Chondrocyte (in vitro differentiated cells): ENCODE data around the gene RHOG. TPM values are rescaled to one million over a fixed set of nuclear protein-coding genes. Genes with fewer than 3 reads are reported as not detected.

Experiments
- DNase-seq: peaks from one replicate; pipeline ENCODE4 v3.0.0; 2021; ENCODE audit warnings: mixed read lengths, low spot score
- H3K27ac Mint-ChIP-seq: one replicate; pipeline ENCODE4 v1.8.0; 2021; ENCODE audit warnings: mild to moderate bottlenecking, moderate library complexity, mixed read lengths; ENCODE audit not compliant: unreplicated experiment
- H3K27me3 Mint-ChIP-seq: 2 replicates; pipeline ENCODE4 v1.8.0; 2021; ENCODE audit warnings: low read depth, mixed read lengths
- H3K36me3 Mint-ChIP-seq: 2 replicates; pipeline ENCODE4 v1.8.0; 2021; ENCODE audit warnings: low read depth, mixed read lengths
- H3K4me1 Mint-ChIP-seq: 2 replicates; pipeline ENCODE4 v1.8.0; 2021; ENCODE audit warnings: low read depth, mild to moderate bottlenecking, mixed read lengths
- H3K4me3 Mint-ChIP-seq: one replicate; pipeline ENCODE4 v1.8.0; 2021; ENCODE audit warnings: mild to moderate bottlenecking, moderate library complexity, mixed read lengths; ENCODE audit not compliant: unreplicated experiment
- H3K9me3 Mint-ChIP-seq: 2 replicates; pipeline ENCODE4 v1.8.0; 2021; ENCODE audit warnings: low read depth, mixed read lengths
- CTCF ChIP-seq: fragments of 200-600 bp; sonication (generic); IDR thresholded peaks from 2 replicates; pipeline ENCODE4 v1.5.0; 2021; ENCODE audit warnings: antibody characterized with exemption, mild to moderate bottlenecking, moderate library complexity
- total RNA-seq: library from RNA; stranded (reverse); gene quantifications from 3 replicates; pipeline ENCODE4 v1.2.1, GENCODE V29; 2021

The RHOG gene
- total RNA-seq, 1 donor from 2014 or later, result 38.9 TPM

GRCh38 chr11:3808861-3809623 lies 31.7 kb downstream of the RHOG start:
- Mint-ChIP-seq H3K27me3 (no peaks in the 10 kb centered on the region), H3K9me3 (no peaks in the 10 kb centered on the region), H3K4me3 (peak overlapping the region; percentile 96), H3K36me3 (no peaks in the 10 kb centered on the region), H3K4me1 (peaks cover 16% of the 10 kb centered on the region), H3K27ac (no peak overlapping the region)
- TF ChIP-seq CTCF, result peak; percentile 64
- no peak for DNase-seq

- Mint-ChIP-seq H3K27ac (peak within 1 kb of the TSS; percentile 75), H3K4me1 (peaks cover 18% of the 10 kb centered on the region), H3K27me3 (no peaks in the 10 kb centered on the region), H3K4me3 (peak within 1 kb of the TSS; percentile 96), H3K9me3 (no peaks in the 10 kb centered on the region), H3K36me3 (no peaks in the 10 kb centered on the region)
- peak; percentile 82 for TF ChIP-seq CTCF
- no peak for DNase-seq
Measured at GRCh38 chr11:3807909-3808860, 32.6 kb downstream of the RHOG start, which contains the start of gene PGAP2. Gene PGAP2 (plus strand): TSS chr11:3808560. CDS start chr11:3811260, 2,700 bp downstream.

- Mint-ChIP-seq H3K4me3 (no peak overlapping the region), H3K36me3 (no peaks in the 10 kb centered on the region), H3K27me3 (no peaks in the 10 kb centered on the region), H3K27ac (no peak overlapping the region), H3K9me3 (no peaks in the 10 kb centered on the region), H3K4me1 (peaks cover 20% of the 10 kb centered on the region)
- no peak for TF ChIP-seq CTCF
- DNase-seq, result no peak
Measured at GRCh38 chr11:3803726-3804495, 36.8 kb downstream of the RHOG start.

- Mint-ChIP-seq H3K4me3 (no peak overlapping the region), H3K27me3 (no peaks in the 10 kb centered on the region), H3K9me3 (no peaks in the 10 kb centered on the region), H3K36me3 (no peaks in the 10 kb centered on the region), H3K4me1 (peaks cover 16% of the 10 kb centered on the region), H3K27ac (peak overlapping the region; percentile 53)
- no peak for DNase-seq
- TF ChIP-seq CTCF, result no peak
Measured at GRCh38 chr11:3802011-3802790, 38.6 kb downstream of the RHOG start.
